NCI-H510A (cell line): ENCODE results near the gene ZBED1.
A peak's percentile ranks its signal among the peaks of the same experiment; 100 is the strongest.
"Not testable (repeated sequence)": the region's sequence is repeated elsewhere in the genome, so short reads cannot be mapped to it uniquely, and the experiment has no call there.

Experiments
- DNase-seq: peaks from one replicate; lab custom pipeline; 2025; lab: John Stamatoyannopoulos, UW

Gene ZBED1

GRCh38 chrX:2500803-2501558 is at the start of gene ZBED1, which contains the start of gene DHRSX:
TSS of gene ZBED1 (minus strand) at chrX:2500976. CDS start at chrX:2490719, 10,257 bp downstream.
TSS of gene DHRSX (minus strand) at chrX:2500976. CDS start at chrX:2500925, 51 bp downstream.
- no peak for DNase-seq

- DNase-seq: peak; percentile 19
Measured at GRCh38 chrX:2549876-2550275, 49.1 kb upstream of the ZBED1 start.

GRCh38 chrX:2548711-2549423 is 48.1 kb upstream of the ZBED1 start:
- DNase-seq: no peak

GRCh38 chrX:2547736-2548135 is 47.0 kb upstream of the ZBED1 start:
- no peak for DNase-seq

- DNase-seq: no peak
Measured at GRCh38 chrX:2546496-2546895, 45.7 kb upstream of the ZBED1 start.

- DNase-seq: no peak
Measured at GRCh38 chrX:2545144-2545543, 44.4 kb upstream of the ZBED1 start.

GRCh38 chrX:2542826-2543521 is 42.2 kb upstream of the ZBED1 start:
- no peak for DNase-seq

- no peak for DNase-seq
Measured at GRCh38 chrX:2541603-2542002, 40.8 kb upstream of the ZBED1 start.

- no peak for DNase-seq
Measured at GRCh38 chrX:2540426-2540947, 39.7 kb upstream of the ZBED1 start.

- no peak for DNase-seq
Measured at GRCh38 chrX:2539586-2539985, 38.8 kb upstream of the ZBED1 start.

- no peak for DNase-seq
Measured at GRCh38 chrX:2538031-2538757, 37.4 kb upstream of the ZBED1 start.

GRCh38 chrX:2536974-2537373 is 36.2 kb upstream of the ZBED1 start:
- no peak for DNase-seq

GRCh38 chrX:2536141-2536540 is 35.4 kb upstream of the ZBED1 start:
- DNase-seq: no peak

GRCh38 chrX:2534261-2535021 is 33.7 kb upstream of the ZBED1 start:
- DNase-seq: not testable (repeated sequence)

- no peak for DNase-seq
Measured at GRCh38 chrX:2533424-2533823, 32.6 kb upstream of the ZBED1 start.

GRCh38 chrX:2526390-2526789 is 25.6 kb upstream of the ZBED1 start:
- no peak for DNase-seq

- DNase-seq: no peak
Measured at GRCh38 chrX:2523911-2524310, 23.1 kb upstream of the ZBED1 start.

- DNase-seq: no peak
Measured at GRCh38 chrX:2521927-2522386, 21.2 kb upstream of the ZBED1 start.

GRCh38 chrX:2521092-2521926 is 20.5 kb upstream of the ZBED1 start:
- DNase-seq: no peak

- no peak for DNase-seq
Measured at GRCh38 chrX:2520539-2520938, 19.8 kb upstream of the ZBED1 start.
